Fibroblast of skin of left biceps (primary cell): ENCODE data around the gene TANK.
"Not testable (repeated sequence)": the region's sequence is repeated elsewhere in the genome, so short reads cannot be mapped to it uniquely, and the experiment has no call there.

Source experiments
- DNase-seq, 2 experiments: peaks; one replicate each; pipeline ENCODE4 v3.0.0-alpha.2; 2013; ENCODE audit warnings: low read depth in 2 of 2

The TANK gene, protein sequence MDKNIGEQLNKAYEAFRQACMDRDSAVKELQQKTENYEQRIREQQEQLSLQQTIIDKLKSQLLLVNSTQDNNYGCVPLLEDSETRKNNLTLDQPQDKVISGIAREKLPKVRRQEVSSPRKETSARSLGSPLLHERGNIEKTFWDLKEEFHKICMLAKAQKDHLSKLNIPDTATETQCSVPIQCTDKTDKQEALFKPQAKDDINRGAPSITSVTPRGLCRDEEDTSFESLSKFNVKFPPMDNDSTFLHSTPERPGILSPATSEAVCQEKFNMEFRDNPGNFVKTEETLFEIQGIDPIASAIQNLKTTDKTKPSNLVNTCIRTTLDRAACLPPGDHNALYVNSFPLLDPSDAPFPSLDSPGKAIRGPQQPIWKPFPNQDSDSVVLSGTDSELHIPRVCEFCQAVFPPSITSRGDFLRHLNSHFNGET

DNA sequence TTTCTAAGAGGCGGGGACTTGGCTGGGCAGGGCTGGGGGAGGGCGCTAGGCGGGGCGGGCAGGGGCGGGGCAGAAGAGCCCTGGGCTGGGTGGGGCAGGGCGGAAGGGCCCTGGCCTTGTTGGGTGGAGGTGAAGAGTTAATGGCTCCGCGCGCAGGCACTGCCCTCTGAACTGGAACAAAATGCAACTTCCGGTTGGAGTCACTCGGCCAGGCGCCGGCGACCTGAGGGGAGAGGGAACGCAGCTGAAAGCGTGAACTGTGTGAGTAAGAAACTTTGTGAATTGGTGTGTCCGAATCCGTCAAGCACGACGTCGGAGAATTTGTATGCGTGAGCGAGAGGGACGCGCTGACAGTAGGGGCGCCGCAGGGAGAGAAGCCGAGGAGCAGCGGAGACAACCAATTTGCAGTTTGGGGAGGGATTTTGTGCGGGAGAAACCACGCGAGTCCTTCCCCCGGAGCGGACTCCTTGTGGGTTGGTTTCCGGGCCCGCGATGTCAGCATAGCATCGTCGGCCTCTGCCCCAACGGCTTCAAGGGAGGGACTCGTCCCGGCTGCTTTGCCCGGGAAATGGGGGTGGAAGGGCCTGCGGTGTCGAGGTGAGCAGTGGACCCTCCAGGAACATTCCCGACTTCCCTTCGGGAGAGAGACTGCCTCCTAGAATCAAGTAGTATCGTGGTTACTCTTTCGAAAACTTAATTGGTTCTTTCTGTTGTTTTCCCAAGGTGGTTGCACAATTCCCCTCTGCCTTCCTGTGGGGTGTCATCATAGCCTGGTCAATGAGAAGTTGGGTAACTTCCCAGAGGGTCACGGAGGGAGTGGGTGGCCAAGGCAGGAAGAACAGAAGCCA is at the start of gene TANK:
Gene TANK, plus strand, starts transcription at position 203 of the 848 bp plus-strand sequence. CDS start 19,235 bp downstream, outside the sequence.
- peak; percentile 92 to 93 for DNase-seq

DNA sequence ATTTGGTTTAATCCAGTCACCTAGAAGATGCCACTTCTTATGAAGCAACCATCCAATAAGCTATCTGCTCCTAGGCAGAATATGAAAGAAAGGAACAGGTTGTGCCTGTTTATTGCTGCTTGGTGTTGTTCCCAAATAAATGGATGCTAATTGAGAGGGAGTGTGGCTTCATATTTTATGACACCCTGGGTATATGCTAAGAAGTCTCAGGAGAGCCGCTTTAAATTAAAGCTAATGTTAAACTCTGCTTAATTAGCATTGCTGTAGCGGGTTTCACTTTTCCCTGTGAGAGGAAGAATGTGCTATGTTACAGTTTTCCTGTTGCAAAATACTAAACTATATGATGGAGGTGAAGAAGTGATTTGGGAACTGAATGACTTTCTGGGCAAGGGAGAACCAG is 48.7 kb upstream of the TANK start:
- no peak for DNase-seq

DNA sequence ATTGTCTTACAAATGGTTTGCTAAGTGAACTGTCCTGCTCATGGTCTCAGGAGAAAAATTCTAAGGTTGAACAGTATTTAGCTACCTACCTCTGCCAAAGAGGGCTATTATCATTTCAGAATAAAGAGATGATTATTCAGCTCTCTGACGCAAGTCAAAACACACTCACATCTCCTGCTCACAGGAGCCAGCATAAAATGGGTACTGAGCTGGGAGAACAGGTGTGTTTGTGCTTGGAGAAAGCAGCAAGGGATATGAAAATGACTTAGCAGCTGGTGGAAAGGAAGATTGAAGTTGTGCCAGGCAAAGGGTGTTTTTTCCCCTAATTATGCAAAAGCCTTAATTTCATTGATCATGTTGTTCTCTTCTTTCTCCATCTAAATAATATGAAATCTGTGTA is 47.3 kb upstream of the TANK start:
- DNase-seq = no peak

DNA sequence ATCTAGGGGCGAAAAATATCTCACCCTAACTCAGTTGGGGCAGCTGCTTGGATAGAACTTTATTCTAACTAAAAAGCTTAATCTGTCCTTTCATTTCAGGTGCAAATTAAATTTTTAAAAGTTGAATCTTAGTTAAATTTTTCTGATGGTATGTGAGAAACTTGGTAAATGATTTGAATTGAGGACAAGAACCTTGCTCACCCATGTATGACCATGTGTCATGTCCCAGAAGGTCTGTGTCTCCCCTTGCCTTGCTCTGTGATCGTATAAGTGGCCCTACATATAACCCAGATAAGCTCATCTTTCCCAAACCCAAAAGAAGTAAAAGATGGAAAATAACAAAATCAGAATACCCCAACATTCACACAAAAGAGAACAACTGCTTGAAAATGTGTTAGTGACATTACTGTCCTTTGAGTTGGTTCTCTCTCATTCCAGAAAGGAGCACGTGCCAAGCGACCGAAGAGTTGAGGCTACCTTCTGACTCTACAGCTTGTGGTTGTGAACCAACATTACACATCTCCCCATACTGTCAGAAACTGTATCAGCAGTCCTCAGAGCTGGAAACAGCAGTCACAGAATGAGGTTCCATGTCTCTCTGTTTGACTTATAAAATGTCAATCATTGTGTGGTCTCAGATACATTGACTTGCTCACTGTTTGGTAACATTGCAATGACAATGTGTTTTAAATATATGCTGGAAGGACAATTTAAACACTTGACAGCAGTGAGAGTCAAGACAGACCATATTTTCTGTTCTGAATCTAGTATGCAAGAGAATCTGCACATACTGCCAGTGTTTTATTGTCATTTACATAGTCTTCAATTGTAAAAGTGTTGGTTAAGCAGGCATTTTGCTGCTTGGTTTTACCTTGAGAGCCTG is 46.3 kb upstream of the TANK start:
- no peak for DNase-seq

DNA sequence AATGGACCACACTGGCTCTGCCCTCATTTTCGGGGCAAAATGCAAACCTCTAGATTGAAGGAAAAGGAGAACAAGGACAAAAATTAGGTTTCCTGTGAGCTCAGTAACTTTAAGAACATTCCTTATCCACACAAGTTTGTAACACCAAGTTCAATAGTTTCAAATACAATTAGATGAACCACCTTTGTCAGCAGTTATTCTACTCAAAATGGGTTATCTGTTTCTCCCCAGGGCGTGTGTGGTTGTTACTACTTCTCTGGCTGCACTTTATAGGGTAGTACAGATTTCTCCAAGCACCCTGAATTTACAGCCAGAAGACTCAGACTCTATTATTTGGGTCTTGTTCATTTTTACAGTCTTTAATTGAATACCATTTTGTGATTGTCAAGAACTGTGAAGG is 45.0 kb upstream of the TANK start:
- DNase-seq = no peak

DNA sequence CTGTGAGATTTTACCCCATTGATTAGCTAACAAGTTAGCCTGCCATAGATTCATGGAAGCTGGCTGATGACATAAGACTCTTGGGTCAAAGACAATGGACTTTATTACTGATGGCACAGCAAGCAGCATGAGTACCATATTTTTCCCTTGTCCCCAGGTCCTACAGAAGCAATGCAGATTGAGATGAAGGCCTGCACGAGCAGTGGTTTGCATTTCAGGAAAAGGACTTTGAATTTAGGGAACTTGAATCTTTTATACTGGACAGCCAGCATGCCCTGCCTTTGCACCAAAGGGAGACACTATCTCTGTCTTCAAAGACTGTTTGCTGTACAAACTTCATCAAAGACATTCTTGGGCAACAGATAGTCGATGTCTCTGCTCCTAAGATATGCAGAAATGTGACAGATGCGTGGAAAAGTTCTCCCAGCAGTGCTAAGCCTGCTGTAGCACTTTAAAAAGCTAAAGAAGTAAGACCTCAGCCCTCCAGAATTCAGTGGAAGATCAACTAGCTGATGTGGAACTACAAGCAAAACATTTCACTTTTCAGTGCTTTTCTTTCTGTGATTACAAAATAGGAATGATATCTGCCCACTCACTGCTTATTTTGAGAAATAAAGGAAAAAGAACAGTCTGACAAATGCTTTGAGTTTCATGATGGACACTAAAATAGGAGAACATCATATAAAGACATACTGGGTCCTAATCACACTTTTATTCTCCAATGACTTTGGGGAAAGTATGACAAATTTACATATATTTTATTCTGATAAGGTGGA is 44.4 kb upstream of the TANK start:
- DNase-seq = no peak

DNA sequence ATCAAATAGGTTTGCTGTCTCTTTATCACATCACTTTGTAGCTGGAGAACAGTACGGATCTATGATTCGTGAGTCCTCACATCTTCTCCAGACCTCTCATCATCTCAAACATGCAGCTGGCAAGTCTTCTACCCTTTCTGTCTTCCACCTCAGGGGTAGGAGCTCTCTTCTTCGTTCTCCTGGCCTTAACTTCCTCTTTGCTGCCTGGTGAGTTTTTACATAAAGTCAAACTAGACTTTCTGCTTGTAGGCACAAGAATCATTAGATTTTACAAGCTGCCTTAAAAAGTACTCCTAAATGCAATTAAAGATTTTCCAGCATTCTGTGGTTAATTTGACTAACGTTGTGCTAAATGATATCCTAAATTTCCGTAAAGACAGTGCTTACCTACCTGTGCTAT is 43.7 kb upstream of the TANK start:
- no peak for DNase-seq

DNA sequence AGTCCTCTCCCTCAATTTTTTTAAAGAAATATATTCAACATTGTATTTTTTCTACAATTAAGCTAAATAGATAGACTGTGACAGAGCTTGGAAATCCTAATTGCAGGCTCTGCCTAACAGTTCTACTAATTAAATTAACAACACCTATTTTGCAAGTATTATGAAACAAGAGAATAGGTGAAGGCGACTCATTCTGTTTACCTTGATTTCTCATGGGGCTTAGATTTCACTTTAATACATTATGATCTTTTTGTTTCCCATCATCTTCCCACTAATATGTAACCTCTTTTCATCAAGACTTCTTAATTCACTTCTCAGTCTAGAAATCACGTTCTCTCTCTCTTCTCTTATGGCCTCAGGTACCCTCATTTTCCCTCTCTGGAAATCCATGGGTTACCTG is 42.7 kb upstream of the TANK start:
- no peak for DNase-seq

DNA sequence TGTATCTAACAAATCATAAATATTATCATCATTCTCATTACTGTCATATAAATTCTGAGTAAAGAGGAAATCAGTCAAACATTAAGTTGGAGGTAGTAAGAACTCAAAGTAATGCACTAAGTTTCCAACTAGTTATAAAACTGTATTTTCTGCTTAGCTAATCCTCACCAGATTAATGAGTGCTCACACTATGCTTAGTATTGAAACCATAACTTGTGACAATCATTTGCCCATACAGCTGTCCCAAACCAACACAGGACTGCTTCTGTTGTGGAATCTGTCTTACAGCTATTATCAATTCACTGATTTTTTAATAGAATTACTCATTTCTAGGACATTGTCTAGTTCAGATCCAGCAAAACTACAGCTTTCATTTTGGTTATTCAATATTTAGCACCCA is 41.5 kb upstream of the TANK start:
- no peak for DNase-seq

DNA sequence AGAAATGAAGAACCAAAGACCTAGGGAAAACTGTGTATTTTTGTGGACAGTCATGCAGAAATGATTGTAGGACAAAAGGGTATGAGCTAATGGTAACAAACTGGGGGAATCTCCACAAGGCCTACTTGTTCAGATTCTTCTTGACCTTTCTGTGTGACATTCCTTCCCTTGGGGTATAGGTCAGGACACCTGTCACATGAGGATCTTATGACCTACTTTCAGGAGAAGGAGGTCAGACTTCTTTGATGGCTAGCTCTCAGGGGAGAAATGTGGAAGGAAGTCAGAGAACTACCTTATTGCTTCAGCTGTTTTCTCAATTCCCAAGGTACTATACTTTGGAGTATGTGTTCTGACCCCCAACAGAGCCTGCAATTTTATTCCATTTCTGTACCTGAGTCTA is 40.7 kb upstream of the TANK start:
- no peak for DNase-seq

DNA sequence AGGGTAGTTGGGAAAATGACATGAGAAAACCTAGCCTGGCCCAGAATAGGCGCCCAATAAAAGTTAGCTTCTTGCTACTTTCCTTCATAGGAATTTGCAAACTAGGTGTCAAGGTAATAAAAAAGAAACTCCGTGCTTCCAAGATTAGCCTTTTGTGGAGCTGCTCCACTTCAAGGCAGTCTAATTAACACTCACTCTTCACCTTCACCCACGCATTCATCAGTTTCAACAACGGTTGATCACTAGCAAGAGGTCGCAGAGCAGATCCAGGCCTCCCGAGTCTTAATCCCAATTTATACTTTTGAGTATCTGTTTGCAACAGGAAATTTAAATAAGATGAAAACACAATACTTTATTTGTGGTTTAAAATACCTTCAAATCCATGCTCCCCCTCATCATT is 39.5 kb upstream of the TANK start:
- no peak for DNase-seq

DNA sequence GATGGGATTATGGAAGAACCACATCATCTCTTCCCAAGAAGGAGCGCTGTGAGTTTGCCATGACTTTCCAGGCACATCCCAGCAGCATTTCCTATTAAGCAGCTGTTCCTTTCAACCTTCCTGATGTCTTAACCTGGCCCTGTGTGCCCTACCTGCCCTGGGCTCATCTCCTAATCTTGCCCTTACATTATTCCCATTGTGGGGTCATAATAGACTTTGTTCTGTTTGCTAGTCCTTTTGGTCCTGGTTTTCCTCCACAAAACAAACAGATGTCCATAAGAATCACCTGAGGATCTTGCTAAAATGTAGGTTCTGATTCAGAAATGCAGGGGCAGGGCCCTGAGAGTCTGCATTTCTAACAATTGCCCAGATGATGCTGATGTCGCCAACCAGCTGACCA is 38.6 kb upstream of the TANK start:
- no peak for DNase-seq

DNA sequence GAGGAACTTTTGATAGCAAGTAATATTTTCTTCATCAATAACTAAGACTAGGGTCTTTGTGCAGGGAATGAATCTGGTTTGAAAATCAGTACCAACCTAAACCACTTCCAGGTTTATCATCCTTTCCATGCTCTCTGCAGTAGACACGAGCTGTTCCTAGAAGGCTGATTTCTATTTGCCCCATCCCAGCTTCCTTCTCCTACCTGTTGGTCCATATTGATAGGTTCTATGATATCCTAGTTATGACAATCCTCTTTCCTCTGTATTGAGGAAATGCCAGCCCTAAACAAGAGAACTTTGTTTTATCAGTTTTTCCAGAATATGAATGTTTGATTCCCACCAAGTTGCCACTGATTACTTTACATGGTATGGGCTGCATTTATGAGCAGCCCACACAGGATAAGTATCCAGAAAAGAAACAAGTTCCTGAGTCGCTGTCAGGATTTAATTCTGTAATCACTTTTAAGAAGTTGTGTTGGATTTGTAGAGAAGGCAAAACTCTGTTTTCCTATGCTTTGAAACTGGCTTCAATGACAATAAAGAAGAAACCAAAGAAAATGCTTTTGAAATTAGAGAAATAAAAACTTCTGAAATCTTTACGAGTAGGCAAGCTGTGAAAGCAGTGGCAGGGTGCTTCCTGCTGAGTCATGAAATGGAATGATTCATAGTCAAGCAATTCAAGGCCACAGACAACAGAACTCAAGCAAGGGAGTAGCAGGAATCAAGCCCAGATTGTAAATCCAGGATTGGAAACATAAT is 37.3 kb upstream of the TANK start:
- peak; percentile 87 to 88 for DNase-seq

DNA sequence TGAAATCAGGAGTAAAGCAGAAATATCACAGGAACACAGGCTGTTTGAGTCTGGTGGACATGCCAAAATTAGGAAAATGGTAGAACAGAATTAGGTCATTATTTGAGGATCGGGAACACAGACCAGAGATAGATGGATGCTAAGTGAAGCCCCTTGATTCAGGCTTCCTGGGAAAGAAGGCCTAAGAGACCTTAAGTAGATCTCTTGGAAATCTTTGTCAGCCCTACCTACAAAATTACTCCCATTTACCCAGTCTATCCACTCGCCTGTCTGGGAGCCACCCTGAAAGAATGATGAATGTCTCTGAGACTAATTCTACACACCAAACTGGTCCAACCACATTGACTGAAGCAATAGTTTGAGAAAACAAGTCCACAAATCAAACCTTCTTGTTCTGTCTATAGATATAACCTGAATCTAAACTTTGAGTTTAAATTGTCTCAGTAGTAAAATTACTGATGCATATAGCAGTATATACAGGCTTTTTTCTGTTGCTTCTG is 36.6 kb upstream of the TANK start:
- no peak for DNase-seq

DNA sequence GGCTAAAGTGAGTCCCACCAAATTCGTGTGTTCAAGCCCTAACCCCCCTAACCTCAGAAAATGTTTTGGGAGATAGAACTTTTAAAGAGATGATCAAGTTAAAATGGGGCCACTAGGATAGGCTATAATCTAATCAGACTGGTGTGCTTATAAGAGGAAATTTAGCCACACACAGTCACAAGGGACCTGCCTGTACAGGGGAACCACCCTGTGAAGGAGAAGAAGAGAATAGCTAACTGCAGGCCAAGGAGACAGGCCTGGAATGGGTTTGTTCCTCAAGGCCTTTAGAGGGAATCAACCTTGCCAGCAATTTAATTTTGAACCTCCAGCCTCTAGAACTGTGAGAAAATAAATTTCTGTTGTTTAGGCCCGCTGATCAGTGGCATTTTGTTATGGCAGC is 36.0 kb upstream of the TANK start:
- DNase-seq = no peak

DNA sequence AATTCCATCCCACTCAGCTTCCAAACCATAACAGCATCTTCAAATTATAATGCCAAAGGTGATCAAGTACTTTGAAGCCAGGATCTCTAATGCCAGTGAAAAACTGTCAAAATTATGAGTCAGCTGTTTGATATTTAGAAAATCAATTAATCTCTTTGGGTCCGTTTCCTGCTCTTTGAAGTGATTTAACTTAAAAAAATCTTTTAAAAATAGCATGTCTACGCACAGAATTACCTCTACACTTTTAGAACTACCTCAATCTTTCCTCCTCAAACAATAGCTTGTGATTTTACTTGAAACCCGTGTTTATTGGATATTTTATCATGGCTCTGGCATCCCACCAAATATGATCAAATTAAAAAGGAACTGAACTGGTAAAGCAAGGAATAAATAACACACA is 31.3 kb upstream of the TANK start:
- DNase-seq = no peak

DNA sequence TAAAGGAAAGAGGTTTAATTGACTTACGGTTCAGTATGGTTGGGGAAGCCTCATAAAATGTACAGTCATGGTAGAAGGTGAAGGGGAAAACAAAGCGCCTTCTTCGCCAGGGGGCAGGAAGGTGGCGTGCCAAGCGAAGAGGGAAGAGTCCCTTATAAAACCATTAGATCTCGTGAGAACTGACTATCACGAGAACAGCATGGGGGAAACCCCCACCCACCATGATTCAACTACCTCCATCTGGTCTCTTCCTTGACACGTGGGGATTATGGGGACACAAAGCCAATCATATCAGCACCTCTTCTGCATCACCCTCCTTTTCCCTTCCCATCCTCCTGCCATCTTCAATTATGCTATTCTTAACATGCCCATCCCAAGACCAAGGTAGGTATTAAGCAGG is 29.9 kb upstream of the TANK start:
- DNase-seq = no peak

DNA sequence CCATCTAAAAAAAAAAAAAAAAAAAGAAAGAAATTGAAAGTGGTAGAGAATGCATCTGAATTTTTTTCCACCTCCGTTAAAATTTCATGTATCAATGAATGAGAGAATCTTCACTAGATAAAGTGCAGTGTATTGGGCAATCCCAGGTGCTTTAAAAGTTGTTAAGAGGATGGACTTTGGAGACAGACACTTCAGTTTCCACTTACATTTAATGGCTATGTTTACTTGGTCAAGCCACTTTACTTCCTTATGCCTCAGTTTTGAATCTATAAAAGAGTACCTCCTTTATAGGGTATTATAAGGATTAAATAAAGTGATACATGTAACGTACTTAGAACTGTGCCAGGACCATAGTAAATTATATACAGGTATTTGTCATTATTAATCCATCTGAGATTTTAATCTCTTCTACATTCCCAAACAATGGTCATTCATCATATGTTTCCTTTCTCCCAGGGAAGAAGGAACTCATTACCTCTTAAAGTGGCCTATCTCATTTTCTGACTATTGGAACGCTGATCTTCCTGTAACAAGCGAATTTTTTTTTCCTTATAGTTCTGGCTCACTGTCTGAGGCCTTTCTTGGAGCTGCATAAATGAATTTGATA is 29.1 kb upstream of the TANK start:
- no peak for DNase-seq

DNA sequence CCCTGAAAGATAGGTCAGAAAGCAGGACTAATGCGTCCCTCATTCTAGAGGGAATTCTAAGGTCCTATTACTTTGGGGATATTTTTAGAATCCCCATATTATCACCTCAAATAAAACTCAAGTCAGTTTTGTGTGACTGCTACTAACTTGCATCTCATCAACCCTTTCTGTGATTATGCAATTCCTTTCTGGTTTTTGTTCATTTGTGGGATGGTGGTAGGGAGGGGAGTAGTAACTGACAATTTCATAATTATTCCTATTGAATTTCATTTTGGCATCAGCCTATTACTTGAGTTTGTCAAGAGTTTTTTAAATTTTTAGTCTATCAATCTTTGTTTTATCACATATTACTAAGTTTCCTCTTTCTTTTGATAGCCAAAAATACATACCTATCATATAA is 28.4 kb upstream of the TANK start:
- no peak for DNase-seq

DNA sequence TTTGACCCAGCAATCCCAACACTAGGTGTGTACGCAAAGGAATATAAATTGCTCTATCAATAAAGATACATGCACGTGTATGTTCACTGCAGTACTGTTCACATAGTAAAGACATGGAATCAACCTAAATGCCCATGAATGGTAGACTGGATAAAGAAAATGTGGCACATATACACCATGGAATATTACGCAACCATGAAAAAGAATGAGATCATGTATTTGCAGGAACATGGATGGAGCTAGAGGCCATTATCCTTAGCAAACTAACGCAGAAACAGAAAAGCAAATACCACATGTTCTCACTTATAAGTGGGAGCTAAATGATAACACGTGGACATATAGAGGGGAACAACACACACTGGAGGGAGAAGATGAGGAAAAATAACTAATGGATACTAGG is 27.8 kb upstream of the TANK start:
- not testable (repeated sequence) for DNase-seq
